ES-I3 (cell line): ENCODE results near the gene MIS18BP1.
"Not testable (repeated sequence)": the region's sequence is repeated elsewhere in the genome, so short reads cannot be mapped to it uniquely, and the experiment has no call there.

Source experiments
- H3K36me3 ChIP-seq: 2 replicates; pipeline ENCODE4 v1.6.1; 2013; ENCODE audit warnings: mild to moderate bottlenecking, low read length, control low read depth, moderate library complexity; ENCODE audit not compliant: insufficient read depth
- H3K4me1 ChIP-seq: 2 replicates; pipeline ENCODE4 v1.6.1; 2013; ENCODE audit warnings: mild to moderate bottlenecking, control low read depth, low read length; ENCODE audit not compliant: insufficient read depth
- H3K9ac ChIP-seq: 2 replicates; pipeline ENCODE4 v1.6.1; 2013; ENCODE audit warnings: low read depth, mild to moderate bottlenecking, low read length, moderate library complexity
- H3K9me3 ChIP-seq: 2 replicates; pipeline ENCODE4 v1.6.1; 2013; ENCODE audit warnings: mild to moderate bottlenecking, low read length, moderate library complexity; ENCODE audit not compliant: control insufficient read depth, insufficient read depth

The MIS18BP1 gene

DNA sequence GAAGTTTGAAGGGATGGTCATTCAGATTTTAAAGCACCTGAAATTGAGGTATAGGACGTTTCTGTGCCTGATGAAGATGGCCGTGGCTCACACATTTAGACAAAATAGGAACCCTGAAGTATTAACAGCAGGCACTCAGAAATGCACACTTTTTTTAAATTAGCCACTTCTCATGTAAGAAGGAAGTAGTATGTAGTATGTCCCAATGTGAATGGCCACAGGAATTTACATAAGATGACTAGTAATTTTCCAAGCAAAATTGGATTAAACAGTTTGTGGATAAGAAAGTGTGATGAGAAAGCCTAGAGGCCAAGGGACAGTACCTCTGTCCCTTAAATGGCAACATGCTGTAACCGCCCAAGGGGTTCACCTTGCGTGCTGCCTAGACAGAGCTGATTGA is 1.8 kb upstream of the MIS18BP1 start:
- no peaks in the 10 kb centered on the region for H3K36me3 ChIP-seq
- no peak overlapping the region for H3K9ac ChIP-seq
- H3K9me3 ChIP-seq: peaks cover 10% of the 10 kb centered on the region
- no peaks in the 10 kb centered on the region for H3K4me1 ChIP-seq

- Histone ChIP-seq H3K9ac (peak overlapping the region; percentile 95), H3K9me3 (peaks cover 10% of the 10 kb centered on the region), H3K4me1 (no peaks in the 10 kb centered on the region), H3K36me3 (no peaks in the 10 kb centered on the region)
These were observed 830 bp upstream of the MIS18BP1 start for GRCh38 chr14:45253754-45254310.

DNA sequence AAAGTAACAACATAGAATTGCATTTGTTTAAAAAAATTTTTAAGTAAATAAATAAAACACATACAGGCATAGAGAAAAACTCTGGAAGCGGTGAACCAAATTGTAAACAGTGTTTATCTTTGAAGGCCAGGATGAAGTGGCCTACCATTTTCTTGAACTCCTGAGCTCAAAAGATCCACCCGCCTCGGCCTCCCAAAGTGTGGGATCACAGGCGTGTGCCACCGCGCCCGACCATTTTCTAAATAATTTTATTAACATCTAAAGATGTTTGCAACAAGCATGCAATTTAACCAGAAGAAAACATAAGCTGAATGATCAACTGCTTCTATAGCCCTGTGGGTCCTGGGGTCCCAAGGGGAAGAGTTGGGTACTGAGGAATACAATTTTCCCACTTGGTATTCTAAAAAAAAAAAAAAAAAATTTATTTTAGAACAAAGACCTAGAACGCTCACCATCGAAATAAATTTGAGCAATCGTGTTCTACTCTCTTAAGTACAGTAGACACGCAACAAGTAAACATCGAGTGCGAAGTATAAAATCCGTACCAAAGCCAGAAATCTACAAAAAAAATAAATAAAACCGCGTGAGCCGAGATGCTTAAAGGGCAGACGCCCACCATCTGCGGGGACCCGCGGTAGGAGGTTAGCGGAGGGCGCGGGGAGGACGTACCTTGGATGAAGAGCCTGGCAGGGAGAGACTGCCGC is 484 bp downstream of the MIS18BP1 start:
- Histone ChIP-seq H3K9ac (peak overlapping the region; percentile 95), H3K36me3 (no peaks in the 10 kb centered on the region), H3K4me1 (no peaks in the 10 kb centered on the region), H3K9me3 (no peaks in the 10 kb centered on the region)

DNA sequence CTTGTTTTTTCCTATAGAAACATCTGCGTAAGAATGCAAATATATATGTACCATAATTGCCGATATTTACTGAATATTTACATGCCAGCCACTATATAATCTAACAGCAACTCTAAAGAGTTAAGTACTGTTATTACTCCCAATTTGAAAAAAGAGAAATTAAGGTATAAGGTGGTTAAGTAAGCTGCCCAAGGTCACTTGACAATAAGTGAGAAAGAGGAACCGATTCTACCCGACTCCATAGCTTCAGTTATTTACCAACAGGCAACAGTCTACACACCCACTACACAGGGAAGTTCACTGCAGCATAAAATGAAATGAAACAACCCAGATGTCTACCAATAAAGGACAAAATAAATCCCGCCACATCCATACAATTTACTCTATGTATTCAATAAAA is 1.1 kb downstream of the MIS18BP1 start:
- Histone ChIP-seq H3K36me3 (no peaks in the 10 kb centered on the region), H3K9me3 (no peaks in the 10 kb centered on the region), H3K9ac (peak overlapping the region; percentile 95), H3K4me1 (no peaks in the 10 kb centered on the region)

DNA sequence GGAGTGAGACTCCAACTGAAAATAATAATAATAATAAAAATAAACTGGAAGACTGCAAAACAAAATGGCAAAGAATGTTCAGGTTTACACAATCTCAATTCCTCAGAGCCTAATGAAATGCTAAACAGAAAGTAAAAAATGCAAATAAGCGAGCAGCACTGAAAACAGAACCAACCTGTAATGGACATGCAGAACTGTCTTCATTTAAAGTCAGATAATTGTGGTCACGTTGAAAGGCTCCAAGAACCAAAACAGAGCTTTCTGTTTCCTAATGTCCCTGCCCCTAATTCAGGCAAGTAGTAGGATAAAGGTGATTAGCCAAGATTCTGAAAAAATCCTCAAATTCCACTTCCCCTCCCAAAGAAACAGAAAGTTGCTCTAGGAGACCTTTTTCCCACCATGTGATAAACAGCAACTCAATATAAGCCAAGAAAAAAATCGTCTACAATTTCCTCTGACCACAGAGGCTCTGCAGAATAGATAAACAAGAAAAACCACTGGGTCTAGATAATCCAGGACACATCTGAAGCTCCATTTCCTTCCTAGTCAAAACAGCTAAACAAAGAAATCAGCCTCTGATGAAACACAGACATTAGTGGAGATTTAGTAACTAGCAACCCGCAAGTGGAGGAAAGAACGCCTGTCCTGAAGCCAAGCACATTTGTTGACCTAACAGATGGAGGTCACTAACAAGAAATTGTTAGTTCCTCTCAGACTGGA is 3.0 kb downstream of the MIS18BP1 start:
- Histone ChIP-seq H3K9ac (no peak overlapping the region), H3K36me3 (no peaks in the 10 kb centered on the region), H3K9me3 (no peaks in the 10 kb centered on the region), H3K4me1 (peaks cover 3% of the 10 kb centered on the region; the same call in 1 of the 2 replicates)

GRCh38 chr14:45247427-45247826 is 5.6 kb downstream of the MIS18BP1 start:
- Histone ChIP-seq H3K4me1 (peaks cover 3% of the 10 kb centered on the region; the same call in 1 of the 2 replicates), H3K9me3 (no peaks in the 10 kb centered on the region), H3K9ac (no peak overlapping the region), H3K36me3 (no peaks in the 10 kb centered on the region)

DNA sequence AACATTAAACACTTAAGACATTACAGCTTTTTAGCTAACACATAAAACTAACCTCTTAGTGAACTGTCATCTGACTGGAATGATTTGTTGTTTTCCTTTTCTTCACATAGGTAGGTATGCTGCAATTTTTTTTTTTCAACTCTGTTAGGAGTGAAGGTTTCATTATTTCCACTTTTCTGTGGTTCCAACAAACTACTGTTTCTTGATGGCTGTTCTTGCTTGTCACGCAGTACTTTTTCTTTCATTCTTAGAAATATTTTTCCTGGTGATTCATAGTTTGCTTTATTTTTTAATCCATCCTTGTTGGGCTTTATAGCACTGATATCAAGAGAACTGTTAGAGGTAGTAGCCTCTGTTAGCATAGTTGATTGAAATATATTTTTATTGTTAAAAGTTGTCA is 6.3 kb downstream of the MIS18BP1 start:
- no peak overlapping the region for H3K9ac ChIP-seq
- H3K9me3 ChIP-seq: no peaks in the 10 kb centered on the region
- no peaks in the 10 kb centered on the region for H3K36me3 ChIP-seq
- peaks cover 3% of the 10 kb centered on the region; the same call in 1 of the 2 replicates for H3K4me1 ChIP-seq

GRCh38 chr14:45246151-45246550 is 6.9 kb downstream of the MIS18BP1 start:
- H3K9ac ChIP-seq: no peak overlapping the region
- no peaks in the 10 kb centered on the region for H3K9me3 ChIP-seq
- no peaks in the 10 kb centered on the region for H3K36me3 ChIP-seq
- peaks cover 3% of the 10 kb centered on the region; the same call in 1 of the 2 replicates for H3K4me1 ChIP-seq

- Histone ChIP-seq H3K4me1 (peaks cover 3% of the 10 kb centered on the region; the same call in 1 of the 2 replicates), H3K9me3 (no peaks in the 10 kb centered on the region), H3K36me3 (no peaks in the 10 kb centered on the region), H3K9ac (no peak overlapping the region)
These were observed 10.3 kb downstream of the MIS18BP1 start for GRCh38 chr14:45242706-45243105.

GRCh38 chr14:45238988-45239387 is 14.0 kb downstream of the MIS18BP1 start:
- no peaks in the 10 kb centered on the region; the same call in 1 of the 2 replicates for H3K36me3 ChIP-seq
- H3K9ac ChIP-seq: no peak overlapping the region
- H3K4me1 ChIP-seq: no peaks in the 10 kb centered on the region
- no peaks in the 10 kb centered on the region for H3K9me3 ChIP-seq

GRCh38 chr14:45227566-45227965 is 25.4 kb downstream of the MIS18BP1 start:
- no peaks in the 10 kb centered on the region; the same call in none of the 2 replicates for H3K36me3 ChIP-seq
- H3K9me3 ChIP-seq: no peaks in the 10 kb centered on the region
- H3K4me1 ChIP-seq: peaks cover 13% of the 10 kb centered on the region
- H3K9ac ChIP-seq: no peak overlapping the region

DNA sequence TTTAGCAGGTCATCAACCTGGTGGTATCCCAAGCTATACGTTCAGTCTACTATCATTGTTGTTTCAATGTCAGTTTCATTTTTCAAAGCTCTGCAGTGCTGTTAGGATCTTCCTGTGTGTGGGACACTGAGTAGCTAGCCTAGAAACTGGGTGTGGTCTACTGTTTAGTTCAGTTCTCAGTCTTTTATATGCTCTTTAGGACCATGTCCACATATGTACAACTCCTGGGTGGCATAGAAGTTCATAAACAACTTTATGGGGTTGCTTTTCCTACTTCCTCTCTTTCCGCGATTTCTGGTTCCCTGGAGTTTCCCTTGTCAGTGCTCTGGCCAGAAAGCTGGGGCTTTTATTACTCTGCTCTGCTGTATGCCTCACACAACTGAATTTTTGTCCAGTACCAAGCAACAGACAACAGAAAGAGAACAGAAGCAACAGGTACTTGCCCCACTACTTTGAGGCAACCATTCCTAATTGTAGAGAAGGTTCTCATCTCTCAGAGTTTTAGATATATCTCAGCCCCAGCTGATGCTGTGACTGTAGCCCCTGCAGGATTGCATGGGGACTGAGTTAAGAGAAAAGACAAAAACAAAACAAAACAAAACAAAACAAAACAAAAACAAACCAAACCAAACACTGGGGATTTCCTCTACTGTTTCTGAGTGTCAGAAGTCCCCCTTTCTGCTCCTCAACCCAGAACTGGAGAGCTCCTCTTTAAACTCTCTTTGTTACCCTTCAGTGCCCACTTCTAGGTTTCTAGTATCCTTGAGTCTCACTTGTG is 30.3 kb downstream of the MIS18BP1 start:
- Histone ChIP-seq H3K36me3 (no peaks in the 10 kb centered on the region; the same call in 1 of the 2 replicates), H3K9ac (no peak overlapping the region), H3K9me3 (no peaks in the 10 kb centered on the region), H3K4me1 (no peaks in the 10 kb centered on the region)

- not testable (repeated sequence) for H3K9me3 ChIP-seq, H3K36me3 ChIP-seq
- peaks cover 16% of the 10 kb centered on the region for H3K4me1 ChIP-seq
These were observed 38.7 kb downstream of the MIS18BP1 start for GRCh38 chr14:45214341-45214740.

GRCh38 chr14:45213716-45214115 is 39.3 kb downstream of the MIS18BP1 start:
- H3K9ac ChIP-seq, H3K36me3 ChIP-seq, H3K9me3 ChIP-seq: not testable (repeated sequence)
- H3K4me1 ChIP-seq: peaks cover 16% of the 10 kb centered on the region

More at GRCh38 chr14:45214341-45214740, 38.7 kb downstream of the MIS18BP1 start:
- H3K9ac ChIP-seq: not testable (repeated sequence)
